Stimulated activated CD8-positive, alpha-beta memory T cell treated with anti-CD3 and anti-CD28 coated beads, Interleukin-7, amount 100 ng/mL, for 24 hours (primary cell): ENCODE data around the gene LRRC8C.

ENCODE experiments used
- DNase-seq: peaks from one replicate; pipeline ENCODE4 v3.0.0-alpha.2; 2020; ENCODE audit warnings: low read depth

LRRC8C gene

GRCh38 chr1:89733748-89734147, 100.8 kb downstream of the LRRC8C start:
- no peak for DNase-seq

- no peak for DNase-seq
These were observed 101.5 kb downstream of the LRRC8C start for GRCh38 chr1:89734442-89734841.

DNA sequence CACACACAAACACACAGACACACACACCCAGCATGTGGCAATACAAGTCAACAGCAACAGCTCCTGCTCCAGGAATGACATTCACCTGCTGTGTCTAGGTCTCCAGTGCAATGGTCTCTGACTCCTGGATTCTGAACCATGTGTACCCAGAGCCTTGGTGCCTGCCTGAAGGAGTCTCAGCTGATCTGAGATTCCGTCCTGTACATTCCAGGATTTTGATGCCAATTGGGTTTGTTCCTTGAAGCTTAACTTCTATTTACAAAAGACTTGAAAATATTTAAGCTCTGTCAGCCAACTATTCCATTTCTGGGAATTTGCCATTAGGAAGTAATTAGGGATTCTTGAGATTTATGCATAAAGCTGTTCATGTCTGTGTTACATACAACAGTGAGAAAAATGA, 102.6 kb downstream of the LRRC8C start:
- no peak for DNase-seq

DNA sequence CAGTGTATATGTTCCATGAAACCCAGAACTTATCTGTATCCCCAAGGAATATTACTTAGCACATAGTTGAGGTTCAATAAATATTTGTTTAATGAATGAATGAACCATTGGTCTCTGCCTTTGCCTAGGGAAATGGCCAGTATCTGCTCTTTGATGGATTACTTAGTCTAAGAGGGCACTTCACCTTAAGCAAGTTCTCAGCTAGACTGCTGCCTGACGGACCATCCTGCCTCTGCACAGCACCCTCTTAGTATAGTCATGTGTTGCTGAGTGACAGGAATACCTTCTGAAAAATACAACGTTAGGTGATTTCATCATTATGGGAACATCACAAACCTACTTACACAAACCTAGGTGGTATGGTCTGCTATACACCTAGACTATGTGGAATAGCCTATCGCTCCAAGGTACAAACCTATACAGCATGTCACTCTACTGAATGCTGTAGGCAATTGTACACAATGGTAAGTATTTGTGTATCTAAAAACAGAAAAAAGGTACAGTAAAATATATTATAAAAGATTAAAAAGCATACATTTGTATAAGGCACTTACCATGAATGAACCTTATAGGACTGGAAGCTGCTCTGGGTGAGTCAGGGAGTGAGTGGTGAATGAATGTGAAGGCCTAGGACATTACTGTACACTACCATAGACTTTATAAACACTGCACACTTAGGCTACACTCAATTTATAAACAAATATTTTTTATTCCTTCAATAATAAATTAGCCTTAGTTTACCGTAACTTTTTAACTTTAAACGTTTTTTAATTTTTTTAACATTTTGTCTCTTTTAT, 104.2 kb downstream of the LRRC8C start:
- DNase-seq = no peak

DNA sequence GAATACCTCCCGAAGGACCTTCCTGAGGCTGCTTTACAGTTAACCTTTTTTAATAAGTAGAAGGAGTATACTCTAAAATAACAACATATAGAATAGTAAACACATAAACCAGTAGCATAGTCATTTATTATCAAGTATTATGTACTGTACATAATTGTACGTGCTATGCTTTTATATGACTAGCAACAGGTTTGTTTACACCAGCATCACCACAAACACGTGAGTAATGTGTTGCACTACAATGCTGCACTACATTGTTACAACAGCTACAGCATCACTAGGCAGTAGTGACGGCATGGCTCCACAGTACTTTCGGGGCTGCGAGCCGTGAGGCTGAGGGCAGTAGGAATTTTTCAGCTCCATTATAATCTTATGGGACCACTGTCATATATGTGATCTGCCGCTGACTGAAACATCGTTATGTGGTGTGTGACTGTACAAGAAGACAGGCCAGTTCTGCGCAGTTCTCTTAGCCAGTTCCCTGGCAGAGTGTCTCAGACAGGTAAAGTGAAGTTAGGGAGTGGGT, 105.1 kb downstream of the LRRC8C start:
- no peak for DNase-seq

GRCh38 chr1:89739013-89739843, 106.3 kb downstream of the LRRC8C start:
- DNase-seq = peak; percentile 27

GRCh38 chr1:89739844-89740216, 106.9 kb downstream of the LRRC8C start:
- DNase-seq = no peak

- no peak for DNase-seq
These were observed 110.9 kb downstream of the LRRC8C start for GRCh38 chr1:89743788-89744187.

DNA sequence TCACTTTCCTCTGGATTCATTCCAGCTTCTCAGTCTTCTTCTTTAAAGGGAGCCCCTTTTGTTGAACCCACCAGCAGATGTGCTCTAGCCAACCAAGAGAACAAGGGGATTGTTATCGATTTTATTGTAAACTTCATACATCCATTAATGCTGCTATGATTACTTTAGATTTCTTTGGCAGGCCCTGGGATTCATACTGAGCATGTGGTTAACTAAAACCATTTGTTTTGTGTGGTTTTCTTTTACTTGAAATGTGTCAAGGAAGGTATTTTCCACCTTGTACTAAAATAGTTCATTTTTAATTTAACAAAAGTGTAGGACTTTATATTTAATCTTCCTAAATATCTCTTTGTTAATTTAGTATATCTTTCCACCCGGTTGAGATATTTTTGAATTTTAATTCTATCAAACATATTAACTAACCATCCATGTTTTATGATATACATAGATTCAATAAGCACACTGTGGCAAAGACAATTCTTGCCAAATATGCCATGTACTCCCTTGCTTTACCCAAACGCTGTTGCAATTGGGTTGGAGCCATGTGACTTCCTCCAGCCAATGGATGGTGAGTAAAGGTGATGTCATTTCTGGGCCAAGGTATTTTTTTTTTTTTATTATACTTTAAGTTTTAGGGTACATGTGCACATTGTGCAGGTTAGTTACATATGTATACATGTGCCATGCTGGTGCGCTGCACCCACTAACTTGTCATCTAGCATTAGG, 113.7 kb downstream of the LRRC8C start:
- no peak for DNase-seq

GRCh38 chr1:89753761-89754160, 120.8 kb downstream of the LRRC8C start:
- no peak for DNase-seq

DNA sequence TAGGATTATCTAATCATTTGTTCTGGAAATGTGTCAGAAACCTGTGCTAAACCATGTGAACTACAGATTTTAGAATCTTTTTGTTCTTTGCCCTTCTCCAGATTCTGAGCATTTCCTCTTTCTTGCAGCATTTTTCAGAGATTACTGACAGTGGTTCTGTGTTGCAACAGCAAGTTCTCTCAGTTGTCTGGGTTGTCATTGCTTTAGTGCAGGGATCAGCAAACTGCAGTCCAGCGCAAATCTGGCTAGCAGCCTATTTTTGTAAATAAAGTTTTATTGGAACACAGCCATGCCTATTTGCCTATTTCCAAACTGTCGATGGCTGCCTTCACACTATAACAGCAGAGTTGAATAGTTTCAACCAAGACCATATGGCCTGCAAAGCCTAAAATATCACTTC, 121.6 kb downstream of the LRRC8C start:
- DNase-seq = no peak

GRCh38 chr1:89755591-89755990, 122.7 kb downstream of the LRRC8C start:
- DNase-seq = no peak

DNA sequence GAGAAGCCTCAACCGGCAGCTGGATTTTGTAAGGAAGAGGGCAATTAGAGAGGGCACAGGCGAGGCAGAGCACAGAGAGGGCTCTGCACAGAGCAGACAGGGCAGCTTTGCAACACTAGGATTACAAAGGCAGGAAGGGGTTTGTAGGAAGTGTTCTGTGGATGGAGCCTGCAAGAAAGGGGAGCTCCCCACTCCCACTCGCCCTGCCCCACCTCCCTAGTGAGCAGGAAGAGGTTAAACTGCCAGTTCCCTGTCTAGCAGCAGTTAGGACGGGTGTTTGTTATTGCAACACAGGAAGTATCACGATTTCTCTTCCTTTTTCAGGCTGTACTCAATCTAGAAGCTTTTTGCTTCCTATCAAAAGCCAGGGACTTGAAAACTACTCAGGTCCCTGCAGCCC, 124.6 kb downstream of the LRRC8C start:
- DNase-seq = no peak

DNA sequence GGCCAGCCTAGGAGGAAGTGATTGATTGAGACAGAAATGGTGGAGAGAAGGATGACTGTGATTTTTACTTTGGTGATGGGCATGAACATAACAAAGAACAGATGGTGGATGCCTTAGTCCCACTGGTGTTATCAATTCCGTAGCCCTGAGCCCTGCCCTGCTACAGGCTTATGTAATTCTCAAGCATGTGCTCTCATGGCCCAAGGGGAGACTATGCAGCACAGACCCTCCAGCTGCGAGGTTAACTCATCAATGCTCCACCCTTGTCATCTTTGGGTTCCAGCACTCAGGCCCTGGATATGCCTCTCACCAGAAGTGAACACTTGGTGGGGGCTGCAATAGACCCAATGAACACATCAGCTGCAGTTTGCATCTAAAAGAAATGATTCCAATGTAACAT, 125.2 kb downstream of the LRRC8C start:
- no peak for DNase-seq

DNA sequence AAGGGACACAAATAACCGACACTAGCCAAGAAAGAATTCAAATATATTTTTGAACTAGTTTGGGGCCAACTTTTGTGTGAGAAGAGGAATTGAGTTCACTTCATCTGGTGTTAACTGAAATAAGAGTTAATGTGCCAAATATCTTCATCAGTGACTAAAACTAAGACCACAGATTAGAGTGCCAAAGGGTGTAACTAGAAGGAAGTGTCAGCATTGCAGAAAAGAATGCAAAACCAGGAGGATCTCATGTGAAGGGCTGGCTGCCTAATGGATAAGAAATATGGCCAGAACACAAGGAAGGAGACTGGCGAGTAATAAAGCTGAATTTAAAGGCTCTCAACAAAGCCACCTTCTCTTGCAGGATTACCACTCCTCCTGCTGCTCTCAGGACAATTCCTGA, 126.1 kb downstream of the LRRC8C start:
- no peak for DNase-seq

GRCh38 chr1:89760496-89760895, 127.6 kb downstream of the LRRC8C start:
- DNase-seq = no peak

- DNase-seq = no peak
These were observed 128.4 kb downstream of the LRRC8C start for GRCh38 chr1:89761338-89761737.

- DNase-seq = no peak
These were observed 129.0 kb downstream of the LRRC8C start for GRCh38 chr1:89761901-89762300.

- DNase-seq = no peak
These were observed 129.5 kb downstream of the LRRC8C start for GRCh38 chr1:89762386-89762778.

- DNase-seq = peak; percentile 72
These were observed 130.1 kb downstream of the LRRC8C start for GRCh38 chr1:89762779-89763648.

DNA sequence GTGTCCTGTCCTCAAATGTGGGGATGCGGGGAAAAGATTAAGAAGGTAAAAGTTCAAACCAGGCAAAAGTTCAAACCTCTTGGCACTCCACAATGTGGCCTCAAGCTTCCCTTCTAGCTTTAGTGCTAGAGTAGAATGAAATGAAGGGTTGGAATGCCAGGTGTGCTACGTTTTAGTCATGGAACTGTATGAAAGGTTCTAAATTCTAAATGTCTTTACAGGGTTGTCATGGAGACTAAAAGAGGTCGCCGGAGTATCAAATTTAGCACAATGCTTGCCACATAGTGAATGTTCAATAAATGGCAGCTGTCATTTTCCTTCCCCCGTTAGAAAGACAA, 130.7 kb downstream of the LRRC8C start:
- no peak for DNase-seq

DNA sequence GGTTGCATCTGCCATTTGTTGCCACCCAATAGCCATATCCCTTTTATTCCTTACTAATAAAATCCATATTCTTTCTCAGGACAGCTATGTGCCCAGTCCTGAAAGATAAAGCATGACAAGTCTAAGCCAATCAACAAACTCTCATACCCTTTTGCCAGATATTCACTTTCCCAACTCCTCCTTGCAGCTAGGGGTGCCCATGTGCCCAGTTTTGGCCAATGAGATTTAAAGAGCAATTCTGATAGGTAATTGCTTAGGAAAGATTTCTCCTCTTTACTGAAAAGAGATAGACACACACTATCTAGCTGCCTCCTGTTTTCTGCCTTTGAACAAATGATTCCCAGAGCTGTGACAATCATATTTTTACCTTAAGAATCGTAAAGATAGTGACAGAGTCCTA, 132.9 kb downstream of the LRRC8C start:
- DNase-seq = no peak
